Stimulated activated CD4-positive, alpha-beta T cell treated with anti-CD3 and anti-CD28 coated beads, TNF-alpha, amount 100 ng/mL, for 1 hour (primary cell): ENCODE results near the gene FEM1A.
A peak's percentile ranks its signal among the peaks of the same experiment; 100 is the strongest.
"Not testable (repeated sequence)": the region's sequence is repeated elsewhere in the genome, so short reads cannot be mapped to it uniquely, and the experiment has no call there.

Experiments used
- DNase-seq, 3 donors: peaks; one replicate each; pipeline ENCODE4 v3.0.0-alpha.2; 2020; ENCODE audit warnings: low read depth in 3 of 3, low spot score in 1 of 3

Gene FEM1A

GRCh38 chr19:4773047-4773640, 18.4 kb upstream of the FEM1A start:
- DNase-seq: no peak

- DNase-seq: no peak
Observed at GRCh38 chr19:4774136-4774535, 17.4 kb upstream of the FEM1A start.

- no peak for DNase-seq
Observed at GRCh38 chr19:4775627-4776152, 15.8 kb upstream of the FEM1A start.

- DNase-seq: no peak
Observed at GRCh38 chr19:4776436-4777211, 14.9 kb upstream of the FEM1A start.

GRCh38 chr19:4778124-4778523, 13.4 kb upstream of the FEM1A start:
- not testable (repeated sequence) for DNase-seq

GRCh38 chr19:4780860-4781259, 10.7 kb upstream of the FEM1A start:
- no peak for DNase-seq

GRCh38 chr19:4781801-4782200, 9.7 kb upstream of the FEM1A start:
- no peak for DNase-seq

GRCh38 chr19:4786412-4787016, 5.0 kb upstream of the FEM1A start:
- DNase-seq: not testable (repeated sequence)

- not testable (repeated sequence) for DNase-seq
Observed at GRCh38 chr19:4792019-4792865, 708 bp downstream of the FEM1A start.

GRCh38 chr19:4792866-4793195, 1.3 kb downstream of the FEM1A start:
- not testable (repeated sequence) for DNase-seq

- not testable (repeated sequence) for DNase-seq
Observed at GRCh38 chr19:4793278-4793677, 1.7 kb downstream of the FEM1A start.

GRCh38 chr19:4794971-4795370, 3.4 kb downstream of the FEM1A start:
- no peak for DNase-seq

- no peak for DNase-seq
Observed at GRCh38 chr19:4795400-4795799, 3.9 kb downstream of the FEM1A start.

- DNase-seq: no peak
Observed at GRCh38 chr19:4800591-4801081, 9.1 kb downstream of the FEM1A start.

- DNase-seq: no peak
Observed at GRCh38 chr19:4801085-4801619, 9.6 kb downstream of the FEM1A start.

- no peak for DNase-seq
Observed at GRCh38 chr19:4802711-4803110, 11.2 kb downstream of the FEM1A start.

GRCh38 chr19:4803736-4804695, 12.5 kb downstream of the FEM1A start:
- DNase-seq: peak in 2 of 3 donors; percentile 34 to 50

GRCh38 chr19:4805140-4805539, 13.6 kb downstream of the FEM1A start:
- DNase-seq: not testable (repeated sequence)

GRCh38 chr19:4806384-4806783, 14.8 kb downstream of the FEM1A start:
- no peak for DNase-seq

GRCh38 chr19:4807188-4807587, 15.7 kb downstream of the FEM1A start:
- no peak for DNase-seq
